K562 (cell line): Measurements from ENCODE around the gene PCSK2. TPM values are rescaled to one million over a fixed set of nuclear protein-coding genes. Genes with fewer than 3 reads are reported as not detected.

Experiments used
- ATAC-seq: fragments of 200-7000 bp; cut with Tn5 transposase; 3 replicates; pipeline ENCODE4 v1.9.1; 2020; ENCODE audit warnings: moderate library complexity
- BruUV-seq: library from RNA; stranded (reverse); fragments of 400-500 nt; replicated peaks from 2 replicates; lab custom pipeline; 2021; lab: Mats Ljungman, UMichigan
- CTCF ChIA-PET: fragments of 300-600 bp; formaldehyde crosslinking; extraction: SDS; loops from one replicate; lab custom pipeline; 2021; ENCODE audit warnings: low intra/inter-chr PET ratio; lab: Yijun Ruan, JAX
- POLR2A ChIA-PET: fragments of 300-600, 350-650 bp; sonication (Branson Sonifier 250); formaldehyde crosslinking; extraction: SDS; loops from one replicate; lab custom pipeline; 2021; ENCODE audit warnings: antibody characterized with exemption, inconsistent platforms; lab: Yijun Ruan, JAX
- DNase-seq, 4 experiments: peaks; one replicate each; pipeline versions ENCODE4 v3.0.0 to v3.0.0-alpha.2; 2011 to 2018; ENCODE audit warnings: low spot score in 3 of 4, mixed read lengths in 3 of 4; ENCODE audit errors: extremely low read depth in 1 of 4
- FAIRE-seq: peaks from 2 replicates; lab custom pipeline; 2011; peaks lifted over from hg19 to GRCh38; lab: Jason Lieb, UNC
- H2AFZ ChIP-seq: 2 replicates; pipeline ENCODE4 v1.6.0; 2011; ENCODE audit warnings: low read depth, low read length, control low read depth, inconsistent platforms
- H3K27ac ChIP-seq: fragments of 200-600 bp; 3 replicates; pipeline ENCODE4 v1.8.0; 2011; ENCODE audit warnings: low read depth, mild to moderate bottlenecking, control low read depth, inconsistent platforms, low read length, moderate library complexity, mixed read lengths; ENCODE audit errors: extremely low read depth
- H3K27me3 ChIP-seq, 2 experiments: fragments of 300-600 bp in 1 of 2; 2 replicates in 1 of 2; 3 replicates in 1 of 2; pipeline versions ENCODE4 v1.6.0 to v1.8.0; 2011; ENCODE audit warnings: inconsistent platforms in 2 of 2, low read length in 2 of 2, mild to moderate bottlenecking in 1 of 2, mixed read lengths in 1 of 2, moderate library complexity in 1 of 2; ENCODE audit not compliant: control insufficient read depth in 2 of 2, insufficient read depth in 2 of 2
- H3K36me3 ChIP-seq: fragments of 300-600 bp; 3 replicates; pipeline ENCODE4 v1.8.0; 2011; ENCODE audit warnings: mild to moderate bottlenecking, low read length, inconsistent platforms; ENCODE audit not compliant: control insufficient read depth, insufficient read depth
- H3K4me1 ChIP-seq, 2 experiments: fragments of 200-600 bp in 1 of 2; replicated peaks in 1 of 2; 2 replicates in 1 of 2; 3 replicates in 1 of 2; pipeline versions ENCODE4 v1.5.1 to v1.8.0; 2011; ENCODE audit warnings: inconsistent platforms in 2 of 2, low read length in 2 of 2, mild to moderate bottlenecking in 1 of 2, mixed read lengths in 1 of 2, moderate library complexity in 1 of 2; ENCODE audit not compliant: control insufficient read depth in 2 of 2, insufficient read depth in 2 of 2
- H3K4me2 ChIP-seq: 2 replicates; pipeline ENCODE4 v1.6.1; 2011; ENCODE audit warnings: low read length, control low read depth, inconsistent platforms, mixed read lengths; ENCODE audit not compliant: insufficient read depth
- H3K4me3 ChIP-seq: fragments of 200-600 bp; sonication (generic), shearing (Covaris generic); 2 replicates; pipeline ENCODE4 v1.5.1; 2016; ENCODE audit warnings: control low read depth, inconsistent platforms
- H3K79me2 ChIP-seq: fragments of 200-600 bp; 3 replicates; pipeline ENCODE4 v1.8.0; 2011; ENCODE audit warnings: low read length, inconsistent platforms; ENCODE audit not compliant: control insufficient read depth, insufficient read depth
- H3K9ac ChIP-seq, 2 experiments: 2 replicates each; pipeline versions ENCODE4 v1.6.0 to v1.6.1; 2011; ENCODE audit warnings: low read depth in 2 of 2, low read length in 2 of 2, control low read depth in 1 of 2, inconsistent platforms in 1 of 2, mild to moderate bottlenecking in 1 of 2, mixed read lengths in 1 of 2; ENCODE audit not compliant: insufficient read depth in 1 of 2
- H3K9me1 ChIP-seq: one replicate; pipeline ENCODE4 v1.6.0; 2011; ENCODE audit warnings: inconsistent platforms, mild to moderate bottlenecking, low read length, moderate library complexity; ENCODE audit not compliant: control insufficient read depth, insufficient read depth
- H3K9me3 ChIP-seq: replicated peaks from 2 replicates; pipeline ENCODE4 v1.5.1; 2011; ENCODE audit warnings: low read depth, low read length, inconsistent platforms; ENCODE audit not compliant: control insufficient read depth, insufficient read depth
- H4K20me1 ChIP-seq: replicated peaks from 2 replicates; pipeline ENCODE4 v1.6.1; 2011; ENCODE audit warnings: low read length, inconsistent platforms, mixed read lengths; ENCODE audit not compliant: control insufficient read depth, insufficient read depth
- FOXK2 ChIP-seq, 2 experiments: fragments of 450-650 bp; IDR thresholded peaks in 1 of 2; conservative IDR thresholded peaks in 1 of 2; 2 replicates each; pipeline ENCODE4 v1.6.1; 2016; ENCODE audit warnings: low read depth in 2 of 2, mild to moderate bottlenecking in 1 of 2
- NONO ChIP-seq, 2 experiments: fragments of 200-400 bp in 1 of 2; fragments of 450-650 bp in 1 of 2; formaldehyde crosslinking in 1 of 2; IDR thresholded peaks; 2 replicates each; pipeline ENCODE4 v1.6.1; 2017; ENCODE audit warnings: low read depth in 2 of 2, mild to moderate bottlenecking in 2 of 2, moderate library complexity in 2 of 2, low read length in 1 of 2
- POLR2AphosphoS5 ChIP-seq: IDR thresholded peaks from 2 replicates; pipeline ENCODE4 v1.6.1; 2011; ENCODE audit warnings: mild to moderate bottlenecking, low read depth, low read length, moderate library complexity; ENCODE audit not compliant: control insufficient read depth, insufficient read depth
- TAF7 ChIP-seq: fragments of 450-650 bp; IDR thresholded peaks from 2 replicates; pipeline ENCODE4 v1.6.1; 2016; ENCODE audit warnings: missing genetic modification characterization, missing compliant biosample characterization
- WGBS: fragments of 100-300 bp; shearing (Covaris generic); methylation state at CpG from one replicate; pipeline ENCODE4 v1.1.6; 2016; ENCODE audit warnings: low coverage, mixed read lengths; ENCODE audit not compliant: insufficient coverage; ENCODE audit errors: missing lambda C conversion rate; 5-methylcytosine and 5-hydroxymethylcytosine counted together
- in situ Hi-C: fragments of 300-500 bp; cut with MboI; formaldehyde crosslinking; loops from 4 replicates; pipeline ENCODE4 v1.15.0; 2018; ENCODE audit warnings: inconsistent platforms, mixed read lengths
- intact Hi-C: fragments of 100-400 bp; cut with micrococcal nuclease; formaldehyde crosslinking; loops from 2 replicates; pipeline ENCODE4 v1.14.2; 2022
- polyA plus RNA-seq, 8 experiments: library from polyadenylated mRNA; depleted of rRNA in 4 of 8; stranded (reverse) in 5 of 8; unstranded in 3 of 8; fragments of >200 nt; fragmentation: Nextera tagmentation in 2 of 8; fragmentation: Illumina TruSeq in 1 of 8; extraction: Ambion mirVana in 2 of 8; extraction: Trizol in 1 of 8; gene quantifications; 2 replicates each; pipeline versions ENCODE4 v1.2.1 to v1.2.3, GENCODE V29; 2011 to 2014; ENCODE audit warnings: inconsistent platforms in 1 of 8, missing spikeins in 1 of 8
- total RNA-seq, 7 experiments: library from RNA; depleted of rRNA in 6 of 7; stranded (reverse); fragments of >200 nt in 6 of 7; fragmentation: Illumina TruSeq in 2 of 7; extraction: Trizol in 2 of 7; gene quantifications; 2 replicates each; pipeline versions ENCODE4 v1.2.1 to v1.2.3, GENCODE V29; 2011 to 2021; ENCODE audit warnings: low replicate concordance in 1 of 7
- TF ChIP-seq, protein P1 (sequence below): sonication (generic); formaldehyde crosslinking; IDR thresholded peaks from 2 replicates; pipeline ENCODE4 v1.4.0; 2020; ENCODE audit warnings: mild to moderate bottlenecking, missing genetic modification reagents
- TF ChIP-seq, protein P2 (sequence below): fragments of 250-450 bp; sonication (Bioruptor Pico); IDR thresholded peaks from 2 replicates; pipeline ENCODE4 v1.8.0; 2022; ENCODE audit warnings: inconsistent platforms, mild to moderate bottlenecking, moderate library complexity, borderline replicate concordance

Gene PCSK2
- total and polyA plus RNA-seq, 9 of the 15 experiments (the other 6 are each of a cell fraction or from before 2014, with no cell fraction given), result 0.04 to 0.07 (median 0.05) TPM; not detected in 6

DNA sequence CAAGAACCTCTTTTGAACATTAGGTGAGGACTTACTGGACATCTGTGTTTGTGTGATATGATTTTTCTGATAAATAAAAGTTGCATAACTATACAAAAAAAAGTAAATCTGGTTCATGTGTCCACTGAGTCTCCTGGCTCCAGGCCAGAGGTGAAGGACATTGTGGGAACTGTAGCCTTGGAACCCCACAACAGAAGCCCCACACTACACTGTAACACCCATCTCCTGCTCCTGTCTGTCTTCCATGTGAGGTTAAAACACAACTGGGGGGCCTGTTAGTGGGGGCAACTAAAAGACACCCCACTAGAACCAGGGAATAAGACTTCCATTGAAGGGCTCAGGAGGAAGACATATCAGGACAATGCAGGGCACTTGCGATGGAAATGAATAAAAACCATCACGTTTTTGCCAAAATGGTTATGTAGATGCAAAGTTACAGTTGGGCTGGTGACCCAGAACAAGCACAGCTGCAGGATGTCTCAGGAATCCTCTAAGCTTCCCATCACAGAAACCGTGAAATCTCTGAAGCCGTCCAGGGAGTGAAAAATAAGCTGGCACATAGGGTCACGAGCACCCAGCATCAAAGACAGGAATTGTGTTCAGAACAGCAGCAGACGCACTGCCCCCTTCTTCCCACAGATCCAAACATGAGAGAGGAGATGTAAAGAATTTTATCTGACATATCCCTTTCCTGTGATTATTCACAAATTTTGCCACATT, 36.7 kb upstream of the PCSK2 start:
- Histone ChIP-seq H3K27ac (no peak overlapping the region), H3K4me3 (no peak overlapping the region), H4K20me1 (no peaks in the 10 kb centered on the region), H3K79me2 (no peaks in the 10 kb centered on the region), H3K36me3 (no peaks in the 10 kb centered on the region), H2AFZ (no peak overlapping the region), H3K4me1 (no peaks in the 10 kb centered on the region), H3K9ac (no peak overlapping the region), H3K4me2 (no peak overlapping the region), H3K9me3 (no peaks in the 10 kb centered on the region), H3K27me3 (no peaks in the 10 kb centered on the region), H3K9me1 (no peaks in the 10 kb centered on the region)
- FAIRE-seq, result no peak
- POLR2A ChIA-PET, result no interaction called here
- BruUV-seq, result no TSS peak
- WGBS, result 0% methylated on average over 5 of the region's 6 CpGs
- no peak for ATAC-seq
- intact Hi-C loops, result no loop called here
- CTCF ChIA-PET, result no interaction called here
- DNase-seq, result no peak
- in situ Hi-C loops, result no loop called here
- TF ChIP-seq, protein P1, sequence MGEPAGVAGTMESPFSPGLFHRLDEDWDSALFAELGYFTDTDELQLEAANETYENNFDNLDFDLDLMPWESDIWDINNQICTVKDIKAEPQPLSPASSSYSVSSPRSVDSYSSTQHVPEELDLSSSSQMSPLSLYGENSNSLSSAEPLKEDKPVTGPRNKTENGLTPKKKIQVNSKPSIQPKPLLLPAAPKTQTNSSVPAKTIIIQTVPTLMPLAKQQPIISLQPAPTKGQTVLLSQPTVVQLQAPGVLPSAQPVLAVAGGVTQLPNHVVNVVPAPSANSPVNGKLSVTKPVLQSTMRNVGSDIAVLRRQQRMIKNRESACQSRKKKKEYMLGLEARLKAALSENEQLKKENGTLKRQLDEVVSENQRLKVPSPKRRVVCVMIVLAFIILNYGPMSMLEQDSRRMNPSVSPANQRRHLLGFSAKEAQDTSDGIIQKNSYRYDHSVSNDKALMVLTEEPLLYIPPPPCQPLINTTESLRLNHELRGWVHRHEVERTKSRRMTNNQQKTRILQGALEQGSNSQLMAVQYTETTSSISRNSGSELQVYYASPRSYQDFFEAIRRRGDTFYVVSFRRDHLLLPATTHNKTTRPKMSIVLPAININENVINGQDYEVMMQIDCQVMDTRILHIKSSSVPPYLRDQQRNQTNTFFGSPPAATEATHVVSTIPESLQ (CRISPR knock-in tag), result no peak
- TF ChIP-seq, protein P2, sequence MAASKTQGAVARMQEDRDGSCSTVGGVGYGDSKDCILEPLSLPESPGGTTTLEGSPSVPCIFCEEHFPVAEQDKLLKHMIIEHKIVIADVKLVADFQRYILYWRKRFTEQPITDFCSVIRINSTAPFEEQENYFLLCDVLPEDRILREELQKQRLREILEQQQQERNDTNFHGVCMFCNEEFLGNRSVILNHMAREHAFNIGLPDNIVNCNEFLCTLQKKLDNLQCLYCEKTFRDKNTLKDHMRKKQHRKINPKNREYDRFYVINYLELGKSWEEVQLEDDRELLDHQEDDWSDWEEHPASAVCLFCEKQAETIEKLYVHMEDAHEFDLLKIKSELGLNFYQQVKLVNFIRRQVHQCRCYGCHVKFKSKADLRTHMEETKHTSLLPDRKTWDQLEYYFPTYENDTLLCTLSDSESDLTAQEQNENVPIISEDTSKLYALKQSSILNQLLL, result no peak
- TF ChIP-seq FOXK2 (conservative IDR thresholded peaks at IDR 0.05 in 1 of 2, IDR thresholded peaks at IDR 0.05 in 1 of 2; ENCODE audit: low read depth in 2 of 2) (no peak), NONO (IDR thresholded peaks at IDR 0.05; ENCODE audit: low read depth in 2 of 2, low read length in 1 of 2) (no peak), POLR2AphosphoS5 (no peak), TAF7 (tag) (no peak)
